PC-9 (cell line): ENCODE data around the gene ITIH3. TPM values are rescaled to one million over a fixed set of nuclear protein-coding genes. Genes with fewer than 3 reads are reported as not detected.

Experiments used
- BruUV-seq: library from RNA; stranded (reverse); fragments of 400-500 nt; replicated peaks from 2 replicates; lab custom pipeline; 2021; lab: Mats Ljungman, UMichigan
- CTCF ChIA-PET: fragments of 300-600 bp; sonication (Branson Sonifier 250); formaldehyde crosslinking; loops from one replicate; lab custom pipeline; 2022; ENCODE audit warnings: antibody characterized with exemption; lab: Charles Lee
- POLR2A ChIA-PET: fragments of 300-600 bp; sonication (Branson Sonifier 250); formaldehyde crosslinking; loops from one replicate; lab custom pipeline; 2022; ENCODE audit warnings: antibody characterized with exemption; ENCODE audit not compliant: unreplicated experiment; lab: Charles Lee
- DNase-seq, 2 experiments: peaks; one replicate each; pipeline versions ENCODE4 v3.0.0 to v3.0.0-alpha.2; 2015 to 2022; ENCODE audit warnings: mixed read lengths in 1 of 2
- H2AFZ ChIP-seq: fragments of 200-600 bp; sonication (generic); 2 replicates; pipeline ENCODE4 v1.8.1; 2017; ENCODE audit warnings: antibody characterized with exemption
- H3F3A ChIP-seq: fragments of 200-600 bp; sonication (generic); 2 replicates; pipeline ENCODE4 v1.8.1; 2017; ENCODE audit warnings: antibody characterized with exemption, mild to moderate bottlenecking, low read depth; ENCODE audit not compliant: insufficient read depth
- H3K27ac ChIP-seq: fragments of 200-600 bp; sonication (generic); 2 replicates; pipeline ENCODE4 v1.6.1; 2016; ENCODE audit warnings: mixed run types
- H3K27me3 ChIP-seq: fragments of 200-600 bp; sonication (generic); 2 replicates; pipeline ENCODE4 v1.6.1; 2016; ENCODE audit warnings: low read depth, mixed run types; ENCODE audit not compliant: insufficient read depth
- H3K36me3 ChIP-seq: fragments of 200-600 bp; sonication (generic); 2 replicates; pipeline ENCODE4 v1.6.1; 2016; ENCODE audit warnings: low read depth, mixed run types
- H3K4me1 ChIP-seq: fragments of 200-600 bp; sonication (generic); replicated peaks from 2 replicates; pipeline ENCODE4 v1.6.1; 2016; ENCODE audit warnings: mixed run types; ENCODE audit not compliant: insufficient read depth
- H3K4me2 ChIP-seq: fragments of 200-600 bp; sonication (generic); 2 replicates; pipeline ENCODE4 v1.6.1; 2017; ENCODE audit warnings: mixed run types
- H3K4me3 ChIP-seq: fragments of 200-600 bp; sonication (generic); 2 replicates; pipeline ENCODE4 v1.6.1; 2016; ENCODE audit warnings: mixed run types
- H3K79me2 ChIP-seq: fragments of 200-600 bp; sonication (generic); 2 replicates; pipeline ENCODE4 v1.6.1; 2017; ENCODE audit warnings: low read depth, mixed run types
- H3K9me2 ChIP-seq: fragments of 200-600 bp; sonication (generic); 2 replicates; pipeline ENCODE4 v1.8.1; 2017; ENCODE audit warnings: mild to moderate bottlenecking; ENCODE audit not compliant: insufficient read depth
- H3K9me3 ChIP-seq: fragments of 200-600 bp; sonication (generic); 2 replicates; pipeline ENCODE4 v1.8.1; 2016; ENCODE audit warnings: low read depth; ENCODE audit not compliant: insufficient read depth
- H4K20me1 ChIP-seq: fragments of 200-600 bp; sonication (generic); 2 replicates; pipeline ENCODE4 v1.8.1; 2017; ENCODE audit not compliant: insufficient read depth
- EZH2 ChIP-seq: fragments of 200-600 bp; sonication (generic); IDR thresholded peaks from 2 replicates; pipeline ENCODE4 v1.8.0; 2017; ENCODE audit warnings: antibody characterized with exemption, low read depth
- intact Hi-C: fragments of 100-400 bp; cut with micrococcal nuclease; formaldehyde crosslinking; loops from one replicate; pipeline ENCODE4 v1.10.0; 2022; ENCODE audit not compliant: unreplicated experiment
- total RNA-seq: library from RNA; stranded (reverse); gene quantifications from 2 replicates; pipeline ENCODE4 v1.2.3, GENCODE V29; 2021
- TF ChIP-seq, protein P1 (sequence below): fragments of 200-600 bp; sonication (generic); conservative IDR thresholded peaks from 2 replicates; pipeline ENCODE4 v1.6.1; 2017; ENCODE audit warnings: mixed run types, antibody characterized with exemption, mild to moderate bottlenecking, moderate library complexity

ITIH3 gene
- total RNA-seq, 1 experiment from 2014 or later: not detected

DNA sequence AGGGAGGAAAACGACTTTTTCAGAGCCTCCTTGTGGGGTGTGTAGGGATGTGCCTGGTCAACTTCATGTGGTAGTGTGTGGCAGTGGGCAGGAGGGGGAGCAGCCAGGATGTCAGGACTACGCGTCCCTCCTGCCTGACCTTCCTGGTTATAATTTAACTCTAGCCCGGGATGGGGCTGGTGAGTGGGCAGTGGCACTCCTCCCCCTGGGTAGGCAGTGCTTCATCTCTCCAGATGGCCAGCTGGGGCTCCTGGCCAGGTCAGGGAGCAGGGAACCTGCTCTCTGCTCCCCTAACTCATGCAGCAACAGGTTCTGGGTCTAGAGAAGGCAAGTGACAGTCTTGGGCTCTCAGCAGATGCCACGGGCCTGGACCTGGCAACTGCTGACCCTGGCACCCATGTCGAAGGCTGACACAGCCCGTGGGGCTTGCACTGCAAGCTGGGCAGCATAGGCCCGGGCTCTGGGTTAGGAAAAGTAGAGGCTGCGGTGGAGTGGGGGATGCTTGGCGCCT lies 33.3 kb downstream of the ITIH3 start:
- H3F3A ChIP-seq: peaks cover 3% of the 10 kb centered on the region; the same call in 1 of the 2 replicates
- no peak overlapping the region for H3K27ac ChIP-seq
- H4K20me1 ChIP-seq: peaks cover 4% of the 10 kb centered on the region; the same call in 1 of the 2 replicates
- CTCF ChIA-PET: no interaction called here
- H3K36me3 ChIP-seq: no peaks in the 10 kb centered on the region
- POLR2A ChIA-PET: interaction anchor here (0.6 kb wide), 1 partner anchor 132 kb away, joined by 3 read pairs; no protein-coding TSS in a partner anchor
- DNase-seq: no peak
- no peak overlapping the region for H3K4me2 ChIP-seq
- H3K27me3 ChIP-seq: no peaks in the 10 kb centered on the region
- peaks cover 11% of the 10 kb centered on the region for H3K4me1 ChIP-seq
- no peaks in the 10 kb centered on the region for H3K79me2 ChIP-seq
- no peak overlapping the region for H3K4me3 ChIP-seq
- BruUV-seq: no TSS peak
- no peaks in the 10 kb centered on the region for H3K9me2 ChIP-seq
- TF ChIP-seq, protein P1, sequence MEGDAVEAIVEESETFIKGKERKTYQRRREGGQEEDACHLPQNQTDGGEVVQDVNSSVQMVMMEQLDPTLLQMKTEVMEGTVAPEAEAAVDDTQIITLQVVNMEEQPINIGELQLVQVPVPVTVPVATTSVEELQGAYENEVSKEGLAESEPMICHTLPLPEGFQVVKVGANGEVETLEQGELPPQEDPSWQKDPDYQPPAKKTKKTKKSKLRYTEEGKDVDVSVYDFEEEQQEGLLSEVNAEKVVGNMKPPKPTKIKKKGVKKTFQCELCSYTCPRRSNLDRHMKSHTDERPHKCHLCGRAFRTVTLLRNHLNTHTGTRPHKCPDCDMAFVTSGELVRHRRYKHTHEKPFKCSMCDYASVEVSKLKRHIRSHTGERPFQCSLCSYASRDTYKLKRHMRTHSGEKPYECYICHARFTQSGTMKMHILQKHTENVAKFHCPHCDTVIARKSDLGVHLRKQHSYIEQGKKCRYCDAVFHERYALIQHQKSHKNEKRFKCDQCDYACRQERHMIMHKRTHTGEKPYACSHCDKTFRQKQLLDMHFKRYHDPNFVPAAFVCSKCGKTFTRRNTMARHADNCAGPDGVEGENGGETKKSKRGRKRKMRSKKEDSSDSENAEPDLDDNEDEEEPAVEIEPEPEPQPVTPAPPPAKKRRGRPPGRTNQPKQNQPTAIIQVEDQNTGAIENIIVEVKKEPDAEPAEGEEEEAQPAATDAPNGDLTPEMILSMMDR: no peak
- no peak for TF ChIP-seq EZH2
- H2AFZ ChIP-seq: no peak overlapping the region
- intact Hi-C loops: no loop called here
- H3K9me3 ChIP-seq: no peaks in the 10 kb centered on the region

DNA sequence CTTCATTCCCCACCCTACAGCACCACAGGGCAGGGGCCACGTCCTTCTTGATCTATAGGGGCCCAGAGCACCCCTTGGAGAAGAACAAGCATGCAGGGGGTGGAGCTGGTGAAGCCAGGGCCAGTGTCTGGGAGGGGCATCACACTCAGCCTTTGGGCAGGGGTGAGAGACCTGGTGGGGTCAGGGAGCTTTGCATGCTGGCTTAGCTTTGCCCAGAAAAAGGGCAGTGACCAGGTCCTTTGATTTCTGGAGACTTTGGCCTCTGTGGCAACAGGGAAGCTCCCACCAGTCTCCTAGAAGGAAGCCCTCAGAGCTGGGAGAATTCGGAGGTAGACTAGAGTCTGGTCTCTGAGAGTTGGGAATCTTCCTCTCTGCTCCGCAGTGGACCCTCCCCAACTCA lies 34.9 kb downstream of the ITIH3 start:
- Histone ChIP-seq H3K4me3 (no peak overlapping the region), H2AFZ (no peak overlapping the region), H3K4me1 (peaks cover 11% of the 10 kb centered on the region), H3K27ac (no peak overlapping the region), H3K9me2 (no peaks in the 10 kb centered on the region), H3K4me2 (no peak overlapping the region), H3K36me3 (no peaks in the 10 kb centered on the region), H3K27me3 (no peaks in the 10 kb centered on the region), H3K79me2 (no peaks in the 10 kb centered on the region), H3F3A (peaks cover 3% of the 10 kb centered on the region; the same call in 1 of the 2 replicates), H4K20me1 (peaks cover 4% of the 10 kb centered on the region; the same call in 1 of the 2 replicates), H3K9me3 (no peaks in the 10 kb centered on the region)
- ChIA-PET POLR2A (no interaction called here), CTCF (no interaction called here)
- DNase-seq: no peak
- BruUV-seq: no TSS peak
- intact Hi-C loops: no loop called here
- no peak for TF ChIP-seq EZH2
- TF ChIP-seq, protein P1: no peak

DNA sequence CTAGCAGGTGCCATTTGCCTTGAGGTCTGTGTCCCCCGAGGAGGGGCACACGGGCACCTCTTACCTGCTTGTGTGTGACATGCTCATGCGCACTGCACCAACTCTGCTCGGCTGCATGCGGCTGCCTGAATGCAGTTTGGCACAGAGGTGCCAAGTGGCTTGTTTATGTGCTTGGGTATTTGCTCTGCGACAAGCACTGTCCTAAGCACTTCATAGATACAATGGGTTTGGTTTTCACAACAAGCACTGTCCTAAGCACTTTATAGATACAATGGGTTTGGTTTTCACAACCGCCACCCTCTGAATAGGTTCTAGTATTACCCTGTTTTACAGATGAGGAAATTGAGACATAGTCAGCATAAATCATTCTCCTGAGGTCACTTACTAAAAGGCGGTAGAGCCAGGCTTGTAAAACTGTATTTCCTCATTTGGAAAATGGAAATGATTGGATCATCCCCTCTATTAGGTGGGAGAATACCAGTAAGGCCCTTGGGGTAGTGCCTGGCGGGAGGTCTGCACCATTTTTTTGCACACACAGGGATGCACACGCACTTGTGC lies 35.4 kb downstream of the ITIH3 start:
- H4K20me1 ChIP-seq: peaks cover 4% of the 10 kb centered on the region; the same call in 1 of the 2 replicates
- TF ChIP-seq, protein P1: no peak
- TF ChIP-seq EZH2: no peak
- DNase-seq: no peak
- intact Hi-C loops: no loop called here
- no peak overlapping the region for H3K4me3 ChIP-seq
- H3F3A ChIP-seq: peaks cover 3% of the 10 kb centered on the region; the same call in 1 of the 2 replicates
- ChIA-PET POLR2A (no interaction called here), CTCF (no interaction called here)
- H2AFZ ChIP-seq: no peak overlapping the region
- no peaks in the 10 kb centered on the region for H3K9me2 ChIP-seq
- peaks cover 11% of the 10 kb centered on the region for H3K4me1 ChIP-seq
- H3K27ac ChIP-seq: no peak overlapping the region
- H3K9me3 ChIP-seq: no peaks in the 10 kb centered on the region
- no peaks in the 10 kb centered on the region for H3K36me3 ChIP-seq
- H3K4me2 ChIP-seq: no peak overlapping the region
- H3K79me2 ChIP-seq: no peaks in the 10 kb centered on the region
- no TSS peak for BruUV-seq
- no peaks in the 10 kb centered on the region for H3K27me3 ChIP-seq
